HepG2 (cell line): ENCODE results near the gene RIMKLB. TPM values are rescaled to one million over a fixed set of nuclear protein-coding genes. Genes with fewer than 3 reads are reported as not detected.

Experiments used
- ATAC-seq: fragments of 200-7000 bp; cut with Tn5 transposase; 3 replicates; pipeline ENCODE4 v1.9.1; 2020; ENCODE audit warnings: mild to moderate bottlenecking, moderate library complexity
- BruUV-seq: library from RNA; stranded (reverse); fragments of 400-500 nt; replicated peaks from 2 replicates; lab custom pipeline; 2021; lab: Mats Ljungman, UMichigan
- CTCF ChIA-PET: fragments of 300-600 bp; formaldehyde crosslinking; extraction: SDS; loops from one replicate; lab custom pipeline; 2021; ENCODE audit warnings: low total read pairs, inconsistent platforms, low intra/inter-chr PET ratio; lab: Yijun Ruan, JAX
- POLR2A ChIA-PET: fragments of 350-600 bp; sonication (Branson Sonifier 250); formaldehyde crosslinking; loops from one replicate; lab custom pipeline; 2020; ENCODE audit warnings: antibody characterized with exemption, inconsistent platforms; lab: Yijun Ruan, JAX
- DNase-seq: peaks from one replicate; pipeline ENCODE4 v3.0.0-alpha.2; 2015; ENCODE audit warnings: low spot score
- FAIRE-seq: peaks from 3 replicates; lab custom pipeline; 2011; peaks lifted over from hg19 to GRCh38; lab: Jason Lieb, UNC
- H2AFZ ChIP-seq: one replicate; pipeline ENCODE4 v1.6.1; 2011; ENCODE audit warnings: low read length, inconsistent platforms
- H3K27ac ChIP-seq: fragments of 300-600 bp; 3 replicates; pipeline ENCODE4 v1.8.0; 2011; ENCODE audit warnings: mixed run types, mild to moderate bottlenecking, mixed read lengths, low read length, inconsistent platforms; ENCODE audit not compliant: insufficient read depth; ENCODE audit errors: extremely low read length
- H3K27me3 ChIP-seq, 2 experiments: fragments of 200-600 bp in 1 of 2; 2 replicates in 1 of 2; 3 replicates in 1 of 2; pipeline versions ENCODE4 v1.6.0 to v1.8.0; 2011; ENCODE audit warnings: low read length in 2 of 2, mild to moderate bottlenecking in 2 of 2, moderate library complexity in 2 of 2, inconsistent platforms in 1 of 2; ENCODE audit not compliant: insufficient read depth in 2 of 2, control insufficient read depth in 1 of 2
- H3K36me3 ChIP-seq, 2 experiments: fragments of 200-600 bp in 1 of 2; replicated peaks in 1 of 2; 2 replicates in 1 of 2; 3 replicates in 1 of 2; pipeline versions ENCODE4 v1.5.1 to v1.8.0; 2011; ENCODE audit warnings: low read length in 2 of 2, inconsistent platforms in 1 of 2; ENCODE audit not compliant: insufficient read depth in 2 of 2, control insufficient read depth in 1 of 2
- H3K4me1 ChIP-seq: 2 replicates; pipeline ENCODE4 v1.5.1; 2012; ENCODE audit warnings: low read length, inconsistent platforms; ENCODE audit not compliant: insufficient read depth
- H3K4me2 ChIP-seq: 2 replicates; pipeline ENCODE4 v1.6.0; 2011; ENCODE audit warnings: low read depth, low read length, inconsistent platforms
- H3K4me3 ChIP-seq, 3 experiments: fragments of 200-600 bp in 1 of 3; sonication (generic), shearing (Covaris generic) in 1 of 3; replicated peaks in 1 of 3; 2 replicates each; pipeline ENCODE4 v1.5.1; 2011 to 2016; ENCODE audit warnings: low read length in 3 of 3, inconsistent platforms in 2 of 3, low read depth in 2 of 3, mild to moderate bottlenecking in 2 of 3, control low read depth in 1 of 3, mixed read lengths in 1 of 3; ENCODE audit not compliant: insufficient read depth in 1 of 3
- H3K79me2 ChIP-seq: one replicate; pipeline ENCODE4 v1.6.1; 2011; ENCODE audit warnings: low read length, inconsistent platforms; ENCODE audit not compliant: insufficient read depth
- H3K9ac ChIP-seq: 2 replicates; pipeline ENCODE4 v1.6.0; 2011; ENCODE audit warnings: mild to moderate bottlenecking, low read depth, low read length, inconsistent platforms; ENCODE audit not compliant: insufficient read depth
- H3K9me3 ChIP-seq: 2 replicates; pipeline ENCODE4 v1.5.1; 2012; ENCODE audit warnings: mild to moderate bottlenecking, low read length
- H4K20me1 ChIP-seq: 2 replicates; pipeline ENCODE4 v1.6.0; 2011; ENCODE audit warnings: inconsistent platforms, mild to moderate bottlenecking, low read length, moderate library complexity; ENCODE audit not compliant: insufficient read depth
- AHR ChIP-seq: IDR thresholded peaks from 2 replicates; pipeline ENCODE4 v1.6.1; 2018; ENCODE audit warnings: missing genetic modification reagents, missing compliant biosample characterization
- CCAR2 ChIP-seq: fragments of 200-400 bp; formaldehyde crosslinking; optimal IDR thresholded peaks from 2 replicates; pipeline ENCODE3; 2018; ENCODE audit warnings: low read depth, mild to moderate bottlenecking, low read length, moderate library complexity
- EEA1 ChIP-seq: sonication (generic); formaldehyde crosslinking; IDR thresholded peaks from 2 replicates; pipeline ENCODE4 v1.5.1; 2020; ENCODE audit warnings: mild to moderate bottlenecking, missing genetic modification reagents, borderline replicate concordance
- HCFC1 ChIP-seq: fragments of 150-350 bp; IDR thresholded peaks from 2 replicates; pipeline ENCODE4 v1.6.1; 2014; ENCODE audit warnings: low read depth, low read length
- MATR3 ChIP-seq: sonication (generic); formaldehyde crosslinking; IDR thresholded peaks from 2 replicates; pipeline ENCODE4 v1.4.0; 2020; ENCODE audit warnings: missing genetic modification reagents
- PHF8 ChIP-seq: sonication (generic); formaldehyde crosslinking; IDR thresholded peaks from 2 replicates; pipeline ENCODE4 v1.5.0; 2020; ENCODE audit warnings: missing genetic modification reagents
- PRPF4 ChIP-seq: fragments of 200-400 bp; formaldehyde crosslinking; IDR thresholded peaks from 2 replicates; pipeline ENCODE4 v1.6.1; 2016; ENCODE audit warnings: low read length, low read depth; ENCODE audit not compliant: poor library complexity, severe bottlenecking
- TEAD2 ChIP-seq: sonication (generic); formaldehyde crosslinking; IDR thresholded peaks from 2 replicates; pipeline ENCODE4 v1.9.0; 2021; ENCODE audit warnings: missing genetic modification reagents
- ZBTB33 ChIP-seq: sonication (generic); formaldehyde crosslinking; IDR thresholded peaks from 2 replicates; pipeline ENCODE4 v1.4.0; 2020; ENCODE audit warnings: missing genetic modification reagents
- ZBTB34 ChIP-seq: sonication (generic); formaldehyde crosslinking; IDR thresholded peaks from 2 replicates; pipeline ENCODE4 v1.8.0; 2022; ENCODE audit warnings: mild to moderate bottlenecking, missing genetic modification reagents
- ZBTB7B ChIP-seq: sonication (generic); formaldehyde crosslinking; IDR thresholded peaks from 2 replicates; pipeline ENCODE4 v1.4.0; 2020; ENCODE audit warnings: missing genetic modification reagents
- ZMYM3 ChIP-seq: sonication (generic); formaldehyde crosslinking; IDR thresholded peaks from 2 replicates; pipeline ENCODE4 v1.5.1; 2020; ENCODE audit warnings: mild to moderate bottlenecking, missing genetic modification reagents
- ZNF12 ChIP-seq: sonication (generic); formaldehyde crosslinking; IDR thresholded peaks from 2 replicates; pipeline ENCODE4 v1.5.0; 2020; ENCODE audit warnings: missing genetic modification reagents
- ZNF710 ChIP-seq: sonication (generic); formaldehyde crosslinking; IDR thresholded peaks from 2 replicates; pipeline ENCODE4 v1.5.0; 2020; ENCODE audit warnings: mild to moderate bottlenecking, missing genetic modification reagents, borderline replicate concordance
- ZSCAN31 ChIP-seq: sonication (generic); formaldehyde crosslinking; IDR thresholded peaks from 2 replicates; pipeline ENCODE4 v1.5.0; 2020; ENCODE audit warnings: low read depth, mild to moderate bottlenecking, missing genetic modification reagents
- ZUFSP ChIP-seq: sonication (generic); formaldehyde crosslinking; IDR thresholded peaks from 2 replicates; pipeline ENCODE4 v1.9.0; 2021; ENCODE audit warnings: missing genetic modification reagents, mild to moderate bottlenecking, borderline replicate concordance
- ZZZ3 ChIP-seq: sonication (generic); formaldehyde crosslinking; IDR thresholded peaks from 2 replicates; pipeline ENCODE4 v1.4.0; 2020; ENCODE audit warnings: missing genetic modification reagents, mild to moderate bottlenecking, borderline replicate concordance
- WGBS: methylation state at CpG from one replicate; pipeline ENCODE4 v1.1.6; 2017; ENCODE audit warnings: low lambda C conversion rate; 5-methylcytosine and 5-hydroxymethylcytosine counted together
- in situ Hi-C: cut with HindIII; loops from 2 replicates; pipeline ENCODE4 v1.10.0; 2017; ENCODE audit warnings: low pct_unique_long_range_greater_than_20kb; ENCODE audit not compliant: extremely low pct_ligation_motif_present
- intact Hi-C: fragments of 100-400 bp; cut with micrococcal nuclease; formaldehyde crosslinking; loops from one replicate; pipeline ENCODE4 v1.10.0; 2022; ENCODE audit not compliant: unreplicated experiment
- polyA plus RNA-seq, 8 experiments: library from polyadenylated mRNA; depleted of rRNA in 3 of 8; stranded (reverse) in 7 of 8; unstranded in 1 of 8; fragments of >200 nt; fragmentation: Illumina TruSeq in 4 of 8; extraction: Trizol in 4 of 8; gene quantifications; 2 replicates each; pipeline versions ENCODE4 v1.2.1 to v1.2.3, GENCODE V29; 2011 to 2016; ENCODE audit warnings: low read depth in 4 of 8, missing spikeins in 1 of 8, mixed read lengths in 1 of 8; ENCODE audit not compliant: insufficient read depth in 1 of 8
- total RNA-seq, 5 experiments: library from RNA; depleted of rRNA; stranded (reverse); fragments of >200 nt; fragmentation: Illumina TruSeq; extraction: Trizol; gene quantifications; 2 replicates each; pipeline ENCODE4 v1.2.3, GENCODE V29; 2016; ENCODE audit warnings: low read depth in 1 of 5

The RIMKLB gene
- total and polyA plus RNA-seq, 2 of the 13 experiments (the other 11 are each of a cell fraction or from before 2014, with no cell fraction given), result 0.33 to 0.40 TPM

- ChIA-PET CTCF (no interaction called here), POLR2A (no interaction called here)
- ATAC-seq (no peak), FAIRE-seq (no peak), DNase-seq (no peak)
- Histone ChIP-seq H2AFZ (no peak overlapping the region), H3K27me3 (0 out of 5 replicates have a peak, but pooled peaks cover 0 to 2% of the 10 kb centered on the region in 2 experiments), H3K36me3 (no peaks in the 10 kb centered on the region), H3K4me1 (no peaks in the 10 kb centered on the region), H3K9ac (no peak overlapping the region), H3K79me2 (no peaks in the 10 kb centered on the region), H3K27ac (no peak overlapping the region), H3K4me3 (no peak overlapping the region), H3K4me2 (no peak overlapping the region), H3K9me3 (no peaks in the 10 kb centered on the region), H4K20me1 (no peaks in the 10 kb centered on the region)
- TF ChIP-seq PRPF4 (no peak), MATR3 (no peak), ZBTB7B (CRISPR knock-in tag) (no peak), ZZZ3 (CRISPR knock-in tag) (no peak), ZBTB33 (CRISPR knock-in tag) (no peak), ZNF12 (CRISPR knock-in tag) (no peak), ZUFSP (no peak), TEAD2 (CRISPR knock-in tag) (no peak), ZBTB34 (CRISPR knock-in tag) (no peak), ZNF710 (no peak), EEA1 (no peak), AHR (CRISPR knock-in tag) (no peak), CCAR2 (no peak), PHF8 (CRISPR knock-in tag) (no peak), ZMYM3 (CRISPR knock-in tag) (no peak), HCFC1 (no peak), ZSCAN31 (CRISPR knock-in tag) (no peak)
- whole genome bisulfite sequencing, result 54% methylated on average over 3 of the region's 3 CpGs
- in situ Hi-C loops, result no loop called here
- BruUV-seq, result no TSS peak
- intact Hi-C loops, result no loop called here
These were observed 19.1 kb upstream of the RIMKLB start for GRCh38 chr12:8678661-8679111.
